ENCODE data around the gene TIMELESS.

GRCh38 chr12:56425940-56426438, 23.2 kb downstream of the TIMELESS start:
- TF ChIP-seq CTCF (IDR thresholded peaks at IDR 0.05) (no peak), POLR2A (IDR thresholded peaks at IDR 0.05) (no peak)

Data from thyroid gland (tissue), 4 donors.